GM13977 (cell line): ENCODE results near the gene ENAH.
"Not testable (repeated sequence)": the region's sequence is repeated elsewhere in the genome, so short reads cannot be mapped to it uniquely, and the experiment has no call there.

ENCODE experiments used
- DNase-seq: peaks from one replicate; pipeline ENCODE4 v3.0.0; 2012; ENCODE audit warnings: low spot score
- CTCF ChIP-seq: IDR thresholded peaks from 2 replicates; pipeline ENCODE4 v1.5.1; 2012; ENCODE audit warnings: mild to moderate bottlenecking, control low read depth; ENCODE audit not compliant: insufficient read depth; ENCODE audit errors: extremely low read depth, missing control alignments
- in situ Hi-C: fragments of 300-500 bp; cut with MboI; formaldehyde crosslinking; loops from one replicate; pipeline ENCODE4 v1.12.0; 2022; ENCODE audit warnings: low sequenced_read_pairs, low pct_unique_long_range_greater_than_20kb, mixed read lengths, inconsistent platforms; ENCODE audit not compliant: unreplicated experiment

Gene ENAH

GRCh38 chr1:225511828-225512381 is 141.0 kb downstream of the ENAH start:
- in situ Hi-C loops, result no loop called here
- no peak for TF ChIP-seq CTCF
- DNase-seq, result no peak

GRCh38 chr1:225510740-225511139 is 142.2 kb downstream of the ENAH start:
- DNase-seq, in situ Hi-C loops: not testable (repeated sequence)

GRCh38 chr1:225509770-225510169 is 143.2 kb downstream of the ENAH start:
- DNase-seq, result no peak
- no peak for TF ChIP-seq CTCF
- in situ Hi-C loops, result no loop called here

GRCh38 chr1:225509376-225509707 is 143.6 kb downstream of the ENAH start:
- DNase-seq, result no peak
- in situ Hi-C loops, result no loop called here
- no peak for TF ChIP-seq CTCF

- in situ Hi-C loops, result no loop called here
- TF ChIP-seq CTCF, result no peak
- no peak for DNase-seq
These were observed 144.2 kb downstream of the ENAH start for GRCh38 chr1:225508538-225509375.

- TF ChIP-seq CTCF, result no peak
- in situ Hi-C loops, result no loop called here
- no peak for DNase-seq
These were observed 146.2 kb downstream of the ENAH start for GRCh38 chr1:225506727-225507126.

GRCh38 chr1:225504776-225505175 is 148.1 kb downstream of the ENAH start:
- in situ Hi-C loops, result no loop called here
- no peak for DNase-seq
- TF ChIP-seq CTCF, result no peak
